GM18505 (cell line): ENCODE results near the gene DIAPH1.

Experiments
- ATAC-seq: cut with Tn5 transposase; IDR thresholded peaks from one replicate; pipeline ENCODE4 v1.9.1; 2021; ENCODE audit not compliant: unreplicated experiment
- POLR2A ChIP-seq: IDR thresholded peaks from 4 replicates; pipeline ENCODE4 v1.6.1; 2011; ENCODE audit warnings: borderline replicate concordance; ENCODE audit not compliant: insufficient read depth, insufficient read length; ENCODE audit errors: extremely low read depth

The DIAPH1 gene

GRCh38 chr5:141492168-141492885 is 126.5 kb downstream of the DIAPH1 start:
- ATAC-seq = peak; percentile 46
- peak; percentile 11 for TF ChIP-seq POLR2A

- peak; percentile 23 for ATAC-seq
- TF ChIP-seq POLR2A = no peak
Measured at GRCh38 chr5:141491323-141492167, 127.3 kb downstream of the DIAPH1 start.

GRCh38 chr5:141490771-141491170 is 128.0 kb downstream of the DIAPH1 start:
- ATAC-seq = no peak
- TF ChIP-seq POLR2A = no peak

GRCh38 chr5:141490271-141490670 is 128.5 kb downstream of the DIAPH1 start:
- ATAC-seq = no peak
- no peak for TF ChIP-seq POLR2A

GRCh38 chr5:141489841-141490240 is 129.0 kb downstream of the DIAPH1 start:
- ATAC-seq = no peak
- no peak for TF ChIP-seq POLR2A

- no peak for TF ChIP-seq POLR2A
- no peak for ATAC-seq
Measured at GRCh38 chr5:141488591-141489561, 129.9 kb downstream of the DIAPH1 start, which contains the start of gene PCDHGC5. PCDHGC5 (plus strand) TSS chr5:141489081; CDS start chr5:141489241, 160 bp downstream.

GRCh38 chr5:141487131-141487530 is 131.7 kb downstream of the DIAPH1 start:
- ATAC-seq = no peak
- TF ChIP-seq POLR2A = no peak

- no peak for TF ChIP-seq POLR2A
- no peak for ATAC-seq
Measured at GRCh38 chr5:141486091-141486490, 132.7 kb downstream of the DIAPH1 start.

GRCh38 chr5:141485321-141486055 is 133.3 kb downstream of the DIAPH1 start:
- TF ChIP-seq POLR2A = no peak
- no peak for ATAC-seq

GRCh38 chr5:141484641-141485311 is 134.0 kb downstream of the DIAPH1 start, which contains the start of gene PCDHGC4:
PCDHGC4 (plus strand) TSS chr5:141485030; CDS start chr5:141485174, 144 bp downstream.
- no peak for TF ChIP-seq POLR2A
- peak; percentile 39 for ATAC-seq

- TF ChIP-seq POLR2A = no peak
- ATAC-seq = no peak
Measured at GRCh38 chr5:141484310-141484640, 134.5 kb downstream of the DIAPH1 start.

GRCh38 chr5:141483902-141484301 is 134.9 kb downstream of the DIAPH1 start:
- TF ChIP-seq POLR2A = no peak
- ATAC-seq = no peak

GRCh38 chr5:141479776-141480175 is 139.0 kb downstream of the DIAPH1 start:
- no peak for TF ChIP-seq POLR2A

More at GRCh38 chr5:141479776-141480175, 139.0 kb downstream of the DIAPH1 start:
- ATAC-seq = no peak
